Measurements from ENCODE around the gene MAP7.

Gene MAP7

DNA sequence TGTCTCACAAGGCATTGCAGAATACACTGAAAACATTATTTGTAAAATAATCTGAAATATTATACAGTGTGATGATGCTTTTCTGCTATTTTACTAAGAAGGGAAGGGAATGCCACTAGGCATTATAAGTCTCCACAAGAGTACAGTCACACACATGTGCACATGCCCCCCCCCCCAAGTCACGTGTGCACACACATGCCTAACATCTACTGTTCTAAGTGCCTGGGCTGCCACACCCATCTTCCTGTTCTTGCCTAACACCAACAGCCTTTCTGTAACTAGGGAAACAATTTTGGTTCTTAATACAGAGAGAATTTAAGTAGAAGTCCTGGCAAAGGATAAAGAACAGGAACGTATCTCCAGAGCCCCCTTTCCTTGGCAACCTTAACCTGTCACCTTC, 202.4 kb downstream of the MAP7 start:
- H3K4me3 ChIP-seq (ENCODE audit: low read depth, low read length): no peak overlapping the region
- TF ChIP-seq, protein P1, sequence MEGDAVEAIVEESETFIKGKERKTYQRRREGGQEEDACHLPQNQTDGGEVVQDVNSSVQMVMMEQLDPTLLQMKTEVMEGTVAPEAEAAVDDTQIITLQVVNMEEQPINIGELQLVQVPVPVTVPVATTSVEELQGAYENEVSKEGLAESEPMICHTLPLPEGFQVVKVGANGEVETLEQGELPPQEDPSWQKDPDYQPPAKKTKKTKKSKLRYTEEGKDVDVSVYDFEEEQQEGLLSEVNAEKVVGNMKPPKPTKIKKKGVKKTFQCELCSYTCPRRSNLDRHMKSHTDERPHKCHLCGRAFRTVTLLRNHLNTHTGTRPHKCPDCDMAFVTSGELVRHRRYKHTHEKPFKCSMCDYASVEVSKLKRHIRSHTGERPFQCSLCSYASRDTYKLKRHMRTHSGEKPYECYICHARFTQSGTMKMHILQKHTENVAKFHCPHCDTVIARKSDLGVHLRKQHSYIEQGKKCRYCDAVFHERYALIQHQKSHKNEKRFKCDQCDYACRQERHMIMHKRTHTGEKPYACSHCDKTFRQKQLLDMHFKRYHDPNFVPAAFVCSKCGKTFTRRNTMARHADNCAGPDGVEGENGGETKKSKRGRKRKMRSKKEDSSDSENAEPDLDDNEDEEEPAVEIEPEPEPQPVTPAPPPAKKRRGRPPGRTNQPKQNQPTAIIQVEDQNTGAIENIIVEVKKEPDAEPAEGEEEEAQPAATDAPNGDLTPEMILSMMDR (IDR thresholded peaks at IDR 0.05; ENCODE audit: low read depth, low read length, missing control alignments): no peak
- in situ Hi-C loops (cut with HindIII; ENCODE audit: low sequenced_read_pairs): no loop called here
- no peak for DNase-seq (ENCODE audit: low read depth)

DNA sequence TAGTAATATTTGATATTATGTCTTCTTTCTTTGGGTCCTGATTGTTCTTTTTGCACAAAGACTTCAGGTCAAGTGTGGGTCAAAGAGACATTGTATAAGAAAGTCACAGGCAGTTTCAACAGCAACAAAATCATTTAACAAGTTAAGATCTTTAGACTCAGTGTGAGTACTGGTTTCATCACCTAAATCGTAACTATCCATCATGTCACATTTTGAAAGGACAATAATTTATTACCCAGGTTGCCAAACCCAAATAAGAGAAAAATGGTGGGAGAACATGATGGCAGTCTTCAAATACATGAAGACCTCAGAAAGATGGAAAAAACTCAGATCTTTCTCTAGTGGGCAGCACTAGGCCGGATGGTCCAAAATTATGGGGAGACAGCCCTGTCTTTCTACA, 205.1 kb downstream of the MAP7 start:
- no peak overlapping the region for H3K4me3 ChIP-seq (ENCODE audit: low read depth, low read length)
- in situ Hi-C loops (cut with HindIII; ENCODE audit: low sequenced_read_pairs): no loop called here
- TF ChIP-seq, protein P1 (IDR thresholded peaks at IDR 0.05; ENCODE audit: low read depth, low read length, missing control alignments): no peak
- no peak for DNase-seq (ENCODE audit: low read depth)

DNA sequence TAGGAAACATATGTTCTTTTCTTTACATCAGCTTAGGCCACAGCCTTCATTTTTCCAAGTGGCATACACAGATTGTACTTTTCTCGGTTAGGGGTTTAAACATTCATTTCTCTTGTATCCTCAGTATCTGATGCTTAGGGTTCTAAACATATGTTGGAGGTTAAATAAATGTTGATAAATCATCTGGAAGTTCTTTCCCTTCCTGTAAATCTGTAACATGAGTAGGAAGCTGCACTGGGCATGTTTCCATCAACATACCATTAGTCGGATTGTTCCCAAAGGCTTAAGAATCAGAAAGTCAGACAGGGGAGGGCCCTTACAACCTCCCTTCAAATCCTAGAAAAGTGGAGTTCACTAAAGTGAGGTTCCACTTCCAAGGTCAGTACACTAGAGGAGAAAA, 205.8 kb downstream of the MAP7 start:
- TF ChIP-seq, protein P1 (IDR thresholded peaks at IDR 0.05; ENCODE audit: low read depth, low read length, missing control alignments): no peak
- H3K4me3 ChIP-seq (ENCODE audit: low read depth, low read length): no peak overlapping the region
- DNase-seq (ENCODE audit: low read depth): peak; percentile 52
- in situ Hi-C loops (cut with HindIII; ENCODE audit: low sequenced_read_pairs): no loop called here

DNA sequence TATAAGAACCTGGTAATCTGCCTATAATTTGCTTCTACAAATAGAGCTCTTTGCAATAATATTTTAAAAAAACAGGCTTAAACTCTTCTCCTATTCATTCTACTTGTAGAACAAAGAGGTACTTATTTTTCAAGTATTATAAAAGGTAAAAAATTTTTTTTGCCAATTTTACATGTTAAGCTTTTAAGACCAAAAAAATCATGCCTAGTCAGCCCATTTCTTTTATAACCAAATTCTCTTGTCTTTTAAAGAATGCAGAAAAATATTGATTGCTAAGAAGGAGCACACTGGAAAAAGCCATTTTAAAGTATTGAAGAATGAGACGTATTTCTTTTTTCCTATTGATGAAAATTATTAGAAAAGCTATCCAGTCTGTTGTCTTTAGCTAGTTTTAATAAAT, 206.5 kb downstream of the MAP7 start:
- in situ Hi-C loops (cut with HindIII; ENCODE audit: low sequenced_read_pairs): no loop called here
- DNase-seq (ENCODE audit: low read depth): no peak
- H3K4me3 ChIP-seq (ENCODE audit: low read depth, low read length): no peak overlapping the region
- TF ChIP-seq, protein P1 (IDR thresholded peaks at IDR 0.05; ENCODE audit: low read depth, low read length, missing control alignments): no peak

DNA sequence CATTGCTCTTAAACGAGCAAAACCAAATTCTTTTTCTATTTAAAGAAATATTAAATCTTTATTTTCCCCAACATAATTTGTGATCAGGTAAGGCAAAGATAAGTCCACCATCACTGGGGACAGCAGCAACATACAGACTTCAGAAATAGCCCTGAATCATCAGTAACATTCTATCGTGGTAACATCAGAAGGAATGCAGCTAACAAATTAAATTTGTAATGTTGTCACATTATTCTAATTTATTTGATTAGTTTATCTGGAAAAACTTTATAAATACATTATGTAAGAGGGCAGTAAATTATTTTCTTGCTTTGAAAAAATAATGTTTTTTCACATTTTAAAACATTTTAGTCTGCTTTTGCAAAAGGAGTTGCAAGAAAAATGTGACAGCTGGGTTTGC, 206.9 kb downstream of the MAP7 start:
- DNase-seq (ENCODE audit: low read depth): no peak
- TF ChIP-seq, protein P1 (IDR thresholded peaks at IDR 0.05; ENCODE audit: low read depth, low read length, missing control alignments): no peak
- no peak overlapping the region for H3K4me3 ChIP-seq (ENCODE audit: low read depth, low read length)
- in situ Hi-C loops (cut with HindIII; ENCODE audit: low sequenced_read_pairs): no loop called here

DNA sequence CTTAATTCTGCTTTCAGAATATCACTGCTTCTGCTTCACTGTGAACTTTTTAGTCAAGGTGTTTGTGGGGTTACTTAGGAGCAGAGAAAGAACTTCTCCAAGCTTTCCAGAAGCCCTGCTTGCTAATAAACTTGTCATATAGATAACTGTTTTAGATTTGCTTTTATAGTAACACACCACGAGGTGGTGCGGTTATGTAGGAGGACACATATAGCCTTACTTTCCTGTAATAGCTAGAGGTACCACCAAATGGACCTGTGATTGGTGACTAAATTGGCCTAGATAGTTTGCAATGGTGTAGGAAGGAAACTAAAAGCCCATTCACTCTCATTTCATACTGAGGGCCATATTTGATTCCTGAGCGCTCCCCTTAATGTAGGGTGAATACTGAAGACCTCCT, 208.3 kb downstream of the MAP7 start:
- no peak for DNase-seq (ENCODE audit: low read depth)
- TF ChIP-seq, protein P1 (IDR thresholded peaks at IDR 0.05; ENCODE audit: low read depth, low read length, missing control alignments): no peak
- no peak overlapping the region for H3K4me3 ChIP-seq (ENCODE audit: low read depth, low read length)
- in situ Hi-C loops (cut with HindIII; ENCODE audit: low sequenced_read_pairs): no loop called here

DNA sequence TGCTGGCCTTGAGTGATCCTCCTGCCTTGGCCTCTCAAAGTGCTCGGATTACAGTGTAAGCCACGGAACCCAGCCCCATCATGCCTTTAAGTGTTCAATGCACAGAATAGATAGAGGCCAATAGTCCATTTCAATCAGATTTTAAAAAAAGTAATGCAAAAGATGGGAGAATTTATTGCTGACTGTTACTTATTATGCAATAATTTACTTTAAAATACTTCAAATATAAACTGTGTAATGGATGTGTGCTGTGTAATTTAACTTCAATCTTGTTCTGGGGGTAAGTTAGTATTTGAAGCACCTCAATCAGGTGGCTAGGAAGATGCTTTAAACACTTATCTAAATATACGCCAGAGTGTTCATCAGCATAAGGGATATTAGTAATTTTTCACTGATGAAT, 208.9 kb downstream of the MAP7 start:
- no peak overlapping the region for H3K4me3 ChIP-seq (ENCODE audit: low read depth, low read length)
- no peak for DNase-seq (ENCODE audit: low read depth)
- TF ChIP-seq, protein P1 (IDR thresholded peaks at IDR 0.05; ENCODE audit: low read depth, low read length, missing control alignments): no peak
- in situ Hi-C loops (cut with HindIII; ENCODE audit: low sequenced_read_pairs): no loop called here

Measured in astrocyte of the cerebellum (primary cell).